Measurements from ENCODE around the gene TTC31.

DNA sequence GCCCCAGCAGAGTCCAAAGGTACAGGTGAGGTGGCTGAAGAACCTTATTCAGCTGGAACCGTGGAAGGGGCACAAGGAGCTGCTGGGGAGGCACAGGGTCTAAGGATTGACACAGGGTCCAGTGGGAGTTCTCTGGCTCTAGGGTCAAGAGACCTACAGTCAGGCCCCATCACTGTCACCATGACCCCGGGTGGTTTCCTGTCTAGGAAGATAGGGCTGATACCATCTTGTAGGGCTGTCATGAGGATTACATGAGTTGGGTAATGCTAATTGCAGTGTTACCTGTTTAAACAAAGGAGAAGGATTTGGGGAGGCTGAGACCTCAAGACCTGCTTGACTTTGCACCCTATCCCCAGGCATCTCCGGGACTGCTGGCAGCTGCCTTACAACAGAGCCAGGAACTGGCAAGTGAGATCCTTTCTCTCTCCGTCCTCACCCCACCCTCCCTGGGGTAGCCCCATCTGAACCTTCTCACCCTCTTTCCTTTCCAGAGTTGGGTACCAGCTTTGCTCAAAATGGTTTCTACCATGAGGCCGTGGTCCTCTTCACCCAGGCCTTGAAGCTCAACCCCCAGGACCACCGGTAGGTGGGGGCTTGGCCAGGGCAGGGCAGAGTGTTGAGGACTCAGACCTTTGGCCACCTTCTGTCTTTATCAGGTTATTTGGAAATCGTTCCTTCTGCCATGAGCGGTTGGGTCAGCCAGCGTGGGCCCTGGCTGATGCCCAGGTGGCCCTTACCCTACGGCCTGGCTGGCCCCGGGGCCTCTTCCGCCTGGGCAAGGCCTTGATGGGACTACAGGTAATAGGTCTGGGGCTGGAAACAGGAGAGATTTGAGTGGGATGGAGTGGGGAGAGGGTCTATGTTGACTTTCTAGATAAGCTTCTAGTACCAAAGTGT, 9.0 kb downstream of the TTC31 start:
- TF ChIP-seq EZH2 (IDR thresholded peaks at IDR 0.05; ENCODE audit: borderline replicate concordance, low read depth, low read length, poor library complexity, severe bottlenecking), result no peak
- TF ChIP-seq, protein P1, sequence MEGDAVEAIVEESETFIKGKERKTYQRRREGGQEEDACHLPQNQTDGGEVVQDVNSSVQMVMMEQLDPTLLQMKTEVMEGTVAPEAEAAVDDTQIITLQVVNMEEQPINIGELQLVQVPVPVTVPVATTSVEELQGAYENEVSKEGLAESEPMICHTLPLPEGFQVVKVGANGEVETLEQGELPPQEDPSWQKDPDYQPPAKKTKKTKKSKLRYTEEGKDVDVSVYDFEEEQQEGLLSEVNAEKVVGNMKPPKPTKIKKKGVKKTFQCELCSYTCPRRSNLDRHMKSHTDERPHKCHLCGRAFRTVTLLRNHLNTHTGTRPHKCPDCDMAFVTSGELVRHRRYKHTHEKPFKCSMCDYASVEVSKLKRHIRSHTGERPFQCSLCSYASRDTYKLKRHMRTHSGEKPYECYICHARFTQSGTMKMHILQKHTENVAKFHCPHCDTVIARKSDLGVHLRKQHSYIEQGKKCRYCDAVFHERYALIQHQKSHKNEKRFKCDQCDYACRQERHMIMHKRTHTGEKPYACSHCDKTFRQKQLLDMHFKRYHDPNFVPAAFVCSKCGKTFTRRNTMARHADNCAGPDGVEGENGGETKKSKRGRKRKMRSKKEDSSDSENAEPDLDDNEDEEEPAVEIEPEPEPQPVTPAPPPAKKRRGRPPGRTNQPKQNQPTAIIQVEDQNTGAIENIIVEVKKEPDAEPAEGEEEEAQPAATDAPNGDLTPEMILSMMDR (conservative IDR thresholded peaks at IDR 0.05; ENCODE audit: low read depth, low read length), result no peak
